Omental fat pad (tissue), 4 donors: ENCODE data around the gene PGA4. TPM values are rescaled to one million over a fixed set of nuclear protein-coding genes. Genes with fewer than 3 reads are reported as not detected.
"Not testable (repeated sequence)": the region's sequence is repeated elsewhere in the genome, so short reads cannot be mapped to it uniquely, and the experiment has no call there.

Source experiments
- ATAC-seq: fragments of 150-250 bp; one replicate; pipeline ENCODE4 v1.9.1; 2016; ENCODE audit warnings: mild to moderate bottlenecking, moderate library complexity; ENCODE audit not compliant: low FRiP score
- DNase-seq: peaks from one replicate; pipeline ENCODE4 v3.0.0-alpha.2; 2019; ENCODE audit warnings: low spot score
- total RNA-seq, 4 donors: library from RNA; depleted of rRNA; stranded (reverse); fragments of >200 nt; gene quantifications; one replicate each; pipeline ENCODE4 v1.1.0, GENCODE V29; 2016
- TF ChIP-seq, protein P1 (sequence below), 3 donors: fragments of 450-650 bp; IDR thresholded peaks; one replicate each; pipeline ENCODE4 v1.5.1; 2016 to 2017; ENCODE audit warnings: antibody characterized with exemption in 3 of 3, mild to moderate bottlenecking in 3 of 3, moderate library complexity in 2 of 3

PGA4 gene
- total RNA-seq, 4 donors from 2014 or later = 2.9 to 94.5 (median 13.5) TPM

DNA sequence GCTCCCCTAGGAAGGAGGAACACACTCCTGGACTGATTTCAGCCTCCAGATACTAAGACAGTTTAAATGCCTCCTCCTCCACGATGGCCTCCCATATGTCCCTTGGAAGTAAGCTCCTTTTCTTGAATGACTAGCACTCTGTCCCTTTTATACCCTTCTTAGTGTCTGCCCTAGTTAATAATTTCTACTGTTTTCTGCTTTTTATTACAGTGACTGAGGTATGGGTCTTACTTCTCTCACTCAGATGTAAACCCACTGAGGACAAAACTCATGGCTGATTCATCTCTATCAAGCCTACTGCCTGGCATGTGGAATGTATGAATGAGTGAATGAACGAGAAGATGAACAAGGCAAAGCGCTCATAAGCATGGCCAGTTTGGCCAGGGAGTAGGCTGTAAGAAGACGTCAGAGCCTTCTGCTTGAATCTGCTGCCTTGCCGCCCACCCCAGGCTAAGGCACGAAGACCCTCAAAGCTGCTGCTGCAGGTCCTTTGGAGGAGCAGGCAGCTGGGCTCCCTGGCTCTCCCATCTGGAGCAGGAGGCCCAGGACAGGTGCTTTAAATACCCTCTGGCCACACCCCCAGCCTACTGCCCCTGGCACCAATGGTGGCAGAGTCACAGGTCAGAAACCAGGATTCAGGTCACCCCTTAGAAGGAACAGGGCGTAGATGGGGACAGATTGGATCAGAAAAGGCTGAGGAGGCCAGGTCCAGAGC lies 27.0 kb upstream of the PGA4 start:
- ATAC-seq (no peak), DNase-seq (no peak)
- TF ChIP-seq, protein P1, sequence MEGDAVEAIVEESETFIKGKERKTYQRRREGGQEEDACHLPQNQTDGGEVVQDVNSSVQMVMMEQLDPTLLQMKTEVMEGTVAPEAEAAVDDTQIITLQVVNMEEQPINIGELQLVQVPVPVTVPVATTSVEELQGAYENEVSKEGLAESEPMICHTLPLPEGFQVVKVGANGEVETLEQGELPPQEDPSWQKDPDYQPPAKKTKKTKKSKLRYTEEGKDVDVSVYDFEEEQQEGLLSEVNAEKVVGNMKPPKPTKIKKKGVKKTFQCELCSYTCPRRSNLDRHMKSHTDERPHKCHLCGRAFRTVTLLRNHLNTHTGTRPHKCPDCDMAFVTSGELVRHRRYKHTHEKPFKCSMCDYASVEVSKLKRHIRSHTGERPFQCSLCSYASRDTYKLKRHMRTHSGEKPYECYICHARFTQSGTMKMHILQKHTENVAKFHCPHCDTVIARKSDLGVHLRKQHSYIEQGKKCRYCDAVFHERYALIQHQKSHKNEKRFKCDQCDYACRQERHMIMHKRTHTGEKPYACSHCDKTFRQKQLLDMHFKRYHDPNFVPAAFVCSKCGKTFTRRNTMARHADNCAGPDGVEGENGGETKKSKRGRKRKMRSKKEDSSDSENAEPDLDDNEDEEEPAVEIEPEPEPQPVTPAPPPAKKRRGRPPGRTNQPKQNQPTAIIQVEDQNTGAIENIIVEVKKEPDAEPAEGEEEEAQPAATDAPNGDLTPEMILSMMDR (IDR thresholded peaks at IDR 0.05) = no peak

DNA sequence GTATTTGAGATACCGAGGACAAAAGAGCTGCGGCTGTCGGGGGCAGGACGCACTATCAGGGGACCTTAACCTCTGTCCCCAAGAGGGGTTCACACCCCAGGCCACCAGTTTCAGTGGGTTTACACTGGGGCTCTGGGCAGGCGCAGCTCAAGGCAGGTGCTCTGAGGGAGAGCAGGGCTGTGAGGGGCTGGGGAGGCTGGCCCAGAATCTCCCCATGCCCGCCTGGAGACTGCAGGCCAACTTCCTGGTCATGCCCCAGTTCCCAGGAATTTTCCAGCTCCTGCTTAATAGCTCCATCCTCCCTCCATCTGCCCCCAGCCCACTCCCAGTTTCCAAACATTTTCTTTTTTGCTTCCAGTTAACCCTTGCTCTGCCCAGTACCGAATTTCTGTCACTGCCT lies 26.4 kb upstream of the PGA4 start:
- ATAC-seq (no peak), DNase-seq (no peak)
- TF ChIP-seq, protein P1 (IDR thresholded peaks at IDR 0.05) = no peak

GRCh38 chr11:61198361-61198760 lies 23.8 kb upstream of the PGA4 start:
- ATAC-seq (no peak), DNase-seq (no peak)
- TF ChIP-seq, protein P1 (IDR thresholded peaks at IDR 0.05) = no peak

- ATAC-seq (no peak), DNase-seq (no peak)
- TF ChIP-seq, protein P1 (IDR thresholded peaks at IDR 0.05) = no peak
Observed at GRCh38 chr11:61198948-61199523, 23.1 kb upstream of the PGA4 start.

- TF ChIP-seq, protein P1 (IDR thresholded peaks at IDR 0.05) = no peak
- ATAC-seq (no peak), DNase-seq (no peak)
Observed at GRCh38 chr11:61201476-61201875, 20.7 kb upstream of the PGA4 start.

GRCh38 chr11:61202950-61203746 lies 19.0 kb upstream of the PGA4 start, which contains the start of gene PGA3:
Gene PGA3, plus strand, starts transcription at chr11:61203515. Its CDS starts 50 bp downstream, at chr11:61203565.
- not testable (repeated sequence) for DNase-seq, ATAC-seq

- not testable (repeated sequence) for ATAC-seq, DNase-seq
Observed at GRCh38 chr11:61203873-61204272, 18.3 kb upstream of the PGA4 start.

DNA sequence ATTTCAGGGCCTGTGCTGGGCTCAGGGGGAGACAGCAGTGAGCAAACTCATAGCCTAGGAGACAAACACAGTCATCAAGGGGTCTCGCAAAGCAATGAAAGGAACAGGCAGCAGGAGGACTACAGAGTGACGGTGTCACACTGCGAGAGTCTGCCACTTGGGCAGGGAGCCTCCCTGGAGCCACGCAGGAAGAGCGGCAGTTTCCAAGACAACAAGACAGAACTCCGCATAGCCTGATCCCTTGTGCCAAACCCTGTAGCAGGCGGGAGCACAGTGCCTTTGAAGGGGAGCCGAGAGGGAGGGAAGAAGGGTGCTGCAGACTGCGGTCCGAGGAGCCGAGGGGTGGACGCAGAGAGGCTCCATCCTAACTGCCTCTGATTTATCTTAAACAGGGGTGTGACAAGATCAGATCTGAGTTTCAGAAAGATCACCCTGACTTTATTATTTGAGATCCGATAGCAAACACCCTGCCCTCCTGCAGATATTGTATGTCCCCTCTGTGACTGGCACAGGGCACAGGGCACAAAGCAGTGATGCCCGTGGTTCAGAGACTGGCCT lies 17.6 kb upstream of the PGA4 start:
- not testable (repeated sequence) for ATAC-seq, DNase-seq

DNA sequence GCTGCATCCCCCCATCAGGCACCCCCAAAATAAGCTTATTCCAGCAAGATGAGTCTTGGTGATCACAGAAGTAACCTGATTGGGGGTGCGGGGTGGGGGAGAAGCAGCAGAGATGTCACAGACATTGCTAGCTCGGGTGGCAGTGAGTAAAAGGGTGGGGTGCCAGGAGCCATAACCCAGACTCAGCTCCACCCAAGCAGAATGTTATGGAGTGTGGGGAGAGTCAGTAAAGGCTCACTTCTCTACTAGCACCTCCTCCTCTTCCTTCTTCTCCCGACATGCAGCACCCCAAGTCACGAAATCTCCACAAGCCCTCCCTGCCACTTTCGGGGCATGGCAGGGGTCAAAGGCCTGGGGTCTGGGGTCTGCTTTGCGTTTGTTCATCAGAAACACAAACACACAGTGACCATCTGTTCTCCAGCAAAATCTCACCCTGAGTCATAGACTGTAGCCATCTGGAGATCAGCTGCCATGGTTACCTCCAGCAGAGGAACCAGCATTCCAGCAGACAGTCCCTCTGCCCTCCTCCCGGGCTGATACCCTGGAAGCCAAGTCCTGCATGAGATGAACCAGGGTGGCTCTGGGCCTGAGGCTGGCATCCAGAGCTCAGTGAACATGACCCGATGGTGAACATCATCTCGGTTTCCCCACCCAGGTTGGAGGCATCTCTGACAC lies 14.4 kb upstream of the PGA4 start:
- ATAC-seq = not testable (repeated sequence)

DNA sequence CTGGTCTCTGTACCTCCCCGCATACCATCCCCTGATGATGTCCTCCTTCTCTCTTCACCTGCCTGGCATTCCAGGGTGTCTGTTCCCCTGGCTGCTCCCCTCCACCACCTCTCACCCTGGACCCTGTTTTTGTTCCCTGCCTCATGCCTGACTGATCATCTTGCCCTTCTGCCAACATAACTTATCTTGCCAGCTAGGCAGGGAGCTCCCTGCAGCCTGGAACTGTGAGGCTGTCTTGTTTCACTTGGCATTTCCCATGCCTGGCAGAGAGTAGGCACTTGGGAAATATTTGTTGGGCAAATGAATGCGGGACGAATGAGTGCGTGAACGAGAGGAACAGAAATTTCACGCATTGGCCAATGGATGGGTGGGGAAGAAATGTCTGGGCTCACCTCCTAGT lies 11.5 kb upstream of the PGA4 start:
- not testable (repeated sequence) for ATAC-seq, DNase-seq

More for the DNA sequence above, 14.4 kb upstream of the PGA4 start:
- not testable (repeated sequence) for DNase-seq

DNA sequence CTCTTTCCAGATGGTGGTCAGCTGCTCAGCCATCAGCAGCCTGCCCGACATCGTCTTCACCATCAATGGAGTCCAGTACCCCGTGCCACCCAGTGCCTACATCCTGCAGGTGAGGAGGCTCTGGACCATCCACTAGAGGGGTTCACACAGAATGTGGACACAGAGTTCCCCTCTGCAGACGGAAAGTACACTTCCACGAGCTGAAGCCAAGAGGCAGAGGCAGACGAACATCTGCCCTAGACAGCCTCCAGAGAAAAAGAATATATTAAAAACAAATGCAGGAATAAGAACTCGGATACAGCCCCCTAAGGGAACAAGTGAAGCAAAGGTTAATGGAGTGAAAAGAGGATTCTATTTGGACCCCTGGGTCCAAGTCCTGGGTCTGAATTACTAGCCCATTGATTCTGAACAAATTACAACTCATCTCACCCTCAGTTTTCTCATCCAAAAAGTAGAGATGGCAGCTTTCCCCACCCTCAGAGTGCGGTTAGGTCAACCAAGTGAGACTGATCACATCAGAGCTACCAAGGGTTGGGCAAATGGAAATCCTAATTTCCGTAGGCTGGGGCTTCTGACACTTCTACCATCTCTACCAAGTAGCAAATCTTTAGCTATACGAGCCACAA lies 10.7 kb upstream of the PGA4 start:
- not testable (repeated sequence) for ATAC-seq, DNase-seq
